A549 (cell line): ENCODE results near the gene GBF1. TPM values are rescaled to one million over a fixed set of nuclear protein-coding genes. Genes with fewer than 3 reads are reported as not detected.

Experiments
- ATAC-seq, 2 experiments: fragments of 200-7000 bp in 1 of 2; fragments of >200 bp in 1 of 2; cut with Nextera tagmentation in 1 of 2; cut with Tn5 transposase in 1 of 2; 3 replicates each; pipeline versions ENCODE4 v1.8.0 to v1.9.1; 2018 to 2020; ENCODE audit warnings: mild to moderate bottlenecking in 1 of 2, moderate library complexity in 1 of 2
- CTCF ChIA-PET: fragments of 300-600 bp; sonication (Branson Sonifier 250); formaldehyde crosslinking; extraction: SDS; loops from one replicate; lab custom pipeline; 2021; ENCODE audit warnings: antibody characterized with exemption, inconsistent platforms; lab: Yijun Ruan, JAX
- POLR2A ChIA-PET: fragments of 350-600 bp; formaldehyde crosslinking; extraction: SDS; loops from one replicate; lab custom pipeline; 2021; ENCODE audit warnings: antibody characterized with exemption, inconsistent platforms; lab: Yijun Ruan, JAX
- DNase-seq, 2 experiments: peaks; one replicate each; pipeline versions ENCODE4 v3.0.0 to v3.0.0-alpha.2; 2011 to 2016; ENCODE audit warnings: low read depth in 1 of 2, low spot score in 1 of 2
- FAIRE-seq: peaks from 2 replicates; lab custom pipeline; 2011; peaks lifted over from hg19 to GRCh38; lab: Jason Lieb, UNC
- H3K27ac ChIP-seq, 2 experiments: fragments of >200 bp; sonication (Bioruptor Twin); formaldehyde crosslinking; 3 replicates each; pipeline ENCODE4 v1.5.1; 2016 to 2017
- H3K4me1 ChIP-seq: fragments of >200 bp; sonication (Bioruptor Twin); formaldehyde crosslinking; 3 replicates; pipeline ENCODE4 v1.6.1; 2016
- H3K4me2 ChIP-seq: fragments of >200 bp; sonication (Bioruptor Twin); formaldehyde crosslinking; 3 replicates; pipeline ENCODE4 v1.6.1; 2016
- H3K4me3 ChIP-seq: fragments of >200 bp; sonication (Bioruptor Twin); formaldehyde crosslinking; 3 replicates; pipeline ENCODE4 v1.5.1; 2016
- H3K9me3 ChIP-seq: fragments of >200 bp; sonication (Bioruptor Twin); formaldehyde crosslinking; 3 replicates; pipeline ENCODE4 v1.6.1; 2016
- ESRRA ChIP-seq: fragments of 150-350 bp; IDR thresholded peaks from 2 replicates; pipeline ENCODE4 v1.6.1; 2014; ENCODE audit warnings: mild to moderate bottlenecking, low read length, borderline replicate concordance
- FOSL2 ChIP-seq, 2 experiments: fragments of 450-650 bp in 1 of 2; fragments of >200 bp in 1 of 2; sonication (Bioruptor Twin) in 1 of 2; formaldehyde crosslinking; IDR thresholded peaks; 2 replicates each; pipeline versions ENCODE4 v1.5.0 to v1.6.1; 2016 to 2020; ENCODE audit warnings: mild to moderate bottlenecking in 1 of 2, moderate library complexity in 1 of 2
- HEYL ChIP-seq: fragments of 250-450 bp; sonication (Bioruptor Pico); IDR thresholded peaks from 2 replicates; pipeline ENCODE4 v1.8.0; 2021; ENCODE audit warnings: mild to moderate bottlenecking, moderate library complexity
- JUN ChIP-seq, 2 experiments: fragments of >200 bp; sonication (Bioruptor Twin); formaldehyde crosslinking; IDR thresholded peaks; 2 replicates in 1 of 2; 3 replicates in 1 of 2; pipeline ENCODE4 v1.6.1; 2016 to 2017
- KDM1A ChIP-seq: fragments of 200-600 bp; sonication (generic); IDR thresholded peaks from 2 replicates; pipeline ENCODE4 v1.6.1; 2016; ENCODE audit warnings: low read depth, mild to moderate bottlenecking
- KDM5A ChIP-seq: fragments of 200-600 bp; sonication (generic); IDR thresholded peaks from 2 replicates; pipeline ENCODE4 v1.6.1; 2016; ENCODE audit warnings: antibody characterized with exemption, mild to moderate bottlenecking
- NFE2L2 ChIP-seq: fragments of 150-350 bp; conservative IDR thresholded peaks from 2 replicates; pipeline ENCODE4 v1.6.1; 2014; ENCODE audit warnings: low read length
- PHF8 ChIP-seq: fragments of 200-600 bp; sonication (generic); IDR thresholded peaks from 2 replicates; pipeline ENCODE4 v1.6.1; 2016; ENCODE audit warnings: low read depth, mild to moderate bottlenecking, antibody characterized with exemption, moderate library complexity, borderline replicate concordance
- POLR2A ChIP-seq: IDR thresholded peaks from 2 replicates; pipeline ENCODE4 v1.6.1; 2012; ENCODE audit warnings: mild to moderate bottlenecking, low read length
- POLR2AphosphoS2 ChIP-seq: conservative IDR thresholded peaks from 2 replicates; pipeline ENCODE4 v1.6.1; 2012; ENCODE audit warnings: low read length, improper control_type of control experiment, inconsistent platforms
- RAD21 ChIP-seq, 2 experiments: fragments of >200 bp in 1 of 2; sonication (Bioruptor Twin) in 1 of 2; formaldehyde crosslinking in 1 of 2; IDR thresholded peaks in 1 of 2; conservative IDR thresholded peaks in 1 of 2; 2 replicates in 1 of 2; 3 replicates in 1 of 2; pipeline ENCODE4 v1.6.1; 2012 to 2018; ENCODE audit warnings: inconsistent platforms in 1 of 2
- RARB ChIP-seq: fragments of 250-450 bp; sonication (Bioruptor Pico); IDR thresholded peaks from 2 replicates; pipeline ENCODE4 v1.8.0; 2021; ENCODE audit warnings: mild to moderate bottlenecking, moderate library complexity
- SMC3 ChIP-seq: fragments of >200 bp; sonication (Bioruptor Twin); formaldehyde crosslinking; IDR thresholded peaks from 3 replicates; pipeline ENCODE4 v1.6.1; 2018; ENCODE audit warnings: inconsistent platforms
- SREBF2 ChIP-seq: fragments of 450-650 bp; IDR thresholded peaks from 2 replicates; pipeline ENCODE4 v1.6.1; 2014; ENCODE audit warnings: mild to moderate bottlenecking, moderate library complexity
- TFCP2L1 ChIP-seq: fragments of 250-450 bp; sonication (Bioruptor Pico); IDR thresholded peaks from 2 replicates; pipeline ENCODE4 v1.5.0; 2021; ENCODE audit warnings: mild to moderate bottlenecking
- ZNF302 ChIP-seq: fragments of 250-450 bp; sonication (Bioruptor Pico); IDR thresholded peaks from 2 replicates; pipeline ENCODE4 v1.9.0; 2021; ENCODE audit warnings: inconsistent platforms, mild to moderate bottlenecking, moderate library complexity
- ZSCAN20 ChIP-seq: fragments of 250-450 bp; sonication (Bioruptor Pico); IDR thresholded peaks from 2 replicates; pipeline ENCODE4 v1.8.0; 2022; ENCODE audit warnings: mild to moderate bottlenecking, moderate library complexity
- WGBS: methylation state at CpG from one replicate; pipeline ENCODE4 v1.1.6; 2017; ENCODE audit errors: missing lambda C conversion rate; 5-methylcytosine and 5-hydroxymethylcytosine counted together
- polyA plus RNA-seq, 4 experiments: library from polyadenylated mRNA; depleted of rRNA in 3 of 4; stranded (reverse); fragments of >200 nt; fragmentation: RNase III in 1 of 4; extraction: RNeasy Plus Mini Kit Qiagen cat#74134 plus additional on column Dnase treatment in 1 of 4; gene quantifications; 2 replicates in 3 of 4; 3 replicates in 1 of 4; pipeline ENCODE4 v1.2.3, GENCODE V29; 2011 to 2017
- TF ChIP-seq, protein P1 (sequence below): fragments of 250-450 bp; sonication (Bioruptor Pico); IDR thresholded peaks from 2 replicates; pipeline ENCODE4 v1.5.0; 2021; ENCODE audit warnings: mild to moderate bottlenecking, moderate library complexity, borderline replicate concordance
- TF ChIP-seq, protein P2 (sequence below): IDR thresholded peaks from 2 replicates; pipeline ENCODE4 v1.6.1; 2012; ENCODE audit warnings: low read depth, borderline replicate concordance

Gene GBF1
- polyA plus RNA-seq, 2 of the 4 experiments (the other 2 are of a cell fraction), result 20.4 to 21.3 TPM

- no peak for TF ChIP-seq ESRRA
- TF ChIP-seq POLR2AphosphoS2, result no peak
- TF ChIP-seq, protein P1, sequence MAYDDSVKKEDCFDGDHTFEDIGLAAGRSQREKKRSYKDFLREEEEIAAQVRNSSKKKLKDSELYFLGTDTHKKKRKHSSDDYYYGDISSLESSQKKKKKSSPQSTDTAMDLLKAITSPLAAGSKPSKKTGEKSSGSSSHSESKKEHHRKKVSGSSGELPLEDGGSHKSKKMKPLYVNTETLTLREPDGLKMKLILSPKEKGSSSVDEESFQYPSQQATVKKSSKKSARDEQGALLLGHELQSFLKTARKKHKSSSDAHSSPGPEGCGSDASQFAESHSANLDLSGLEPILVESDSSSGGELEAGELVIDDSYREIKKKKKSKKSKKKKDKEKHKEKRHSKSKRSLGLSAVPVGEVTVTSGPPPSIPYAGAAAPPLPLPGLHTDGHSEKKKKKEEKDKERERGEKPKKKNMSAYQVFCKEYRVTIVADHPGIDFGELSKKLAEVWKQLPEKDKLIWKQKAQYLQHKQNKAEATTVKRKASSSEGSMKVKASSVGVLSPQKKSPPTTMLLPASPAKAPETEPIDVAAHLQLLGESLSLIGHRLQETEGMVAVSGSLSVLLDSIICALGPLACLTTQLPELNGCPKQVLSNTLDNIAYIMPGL (CRISPR knock-in tag), result no peak
- no peak for TF ChIP-seq JUN (IDR thresholded peaks at IDR 0.05)
- no peak for TF ChIP-seq SREBF2
- TF ChIP-seq, all 56 proteins: peak for 0
Observed at GRCh38 chr10:102291221-102291905, 46.0 kb downstream of the GBF1 start (continued).

DNA sequence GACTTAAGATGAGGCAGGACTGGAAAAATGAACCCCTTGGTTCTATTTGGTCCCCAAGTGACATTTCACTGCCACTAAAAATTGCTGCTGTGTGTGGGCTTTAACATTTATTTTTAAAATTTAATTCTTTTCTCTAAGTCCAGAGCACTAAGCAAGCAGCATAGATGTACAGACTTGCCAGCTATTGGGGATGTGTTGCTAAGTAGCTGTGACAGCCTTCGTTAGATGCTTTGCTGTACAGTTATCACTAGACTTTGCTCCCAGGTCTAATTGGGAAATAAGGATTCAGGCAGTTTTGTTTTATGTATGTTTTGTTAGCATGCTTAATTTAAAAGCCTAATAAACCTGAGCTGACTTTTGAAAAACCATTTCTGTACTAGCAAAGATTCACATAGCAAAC lies 51.8 kb downstream of the GBF1 start:
- no peak for FAIRE-seq
- no peak for DNase-seq
- Histone ChIP-seq H3K4me2 (no peak overlapping the region), H3K4me3 (no peak overlapping the region), H3K9me3 (no peaks in the 10 kb centered on the region), H3K27ac (no peak overlapping the region), H3K4me1 (peaks cover 13% of the 10 kb centered on the region)
- POLR2A ChIA-PET, result no interaction called here
- no peak for ATAC-seq
- TF ChIP-seq PHF8 (no peak), RAD21 (conservative IDR thresholded peaks at IDR 0.05 in 1 of 2, IDR thresholded peaks at IDR 0.05 in 1 of 2) (no peak), SMC3 (no peak), ZSCAN20 (CRISPR knock-in tag) (no peak), FOSL2 (IDR thresholded peaks at IDR 0.05) (no peak), FOSL2 (CRISPR knock-in tag; IDR thresholded peaks at IDR 0.05) (no peak)
- CTCF ChIA-PET, result interaction anchor here (0.6 to 1.2 kb wide), 3 partner anchors 9 to 461 kb away, joined by 3 to 6 read pairs (median 3); no protein-coding TSS in a partner anchor
- 89% methylated on average over 1 of the region's 1 CpG for WGBS

GRCh38 chr10:102298899-102299298 lies 53.6 kb downstream of the GBF1 start:
- Histone ChIP-seq H3K4me2 (no peak overlapping the region), H3K9me3 (no peaks in the 10 kb centered on the region), H3K27ac (no peak overlapping the region), H3K4me1 (peaks cover 13% of the 10 kb centered on the region), H3K4me3 (no peak overlapping the region)
- no peak for TF ChIP-seq RAD21 (conservative IDR thresholded peaks at IDR 0.05 in 1 of 2, IDR thresholded peaks at IDR 0.05 in 1 of 2)
- TF ChIP-seq, protein P2, sequence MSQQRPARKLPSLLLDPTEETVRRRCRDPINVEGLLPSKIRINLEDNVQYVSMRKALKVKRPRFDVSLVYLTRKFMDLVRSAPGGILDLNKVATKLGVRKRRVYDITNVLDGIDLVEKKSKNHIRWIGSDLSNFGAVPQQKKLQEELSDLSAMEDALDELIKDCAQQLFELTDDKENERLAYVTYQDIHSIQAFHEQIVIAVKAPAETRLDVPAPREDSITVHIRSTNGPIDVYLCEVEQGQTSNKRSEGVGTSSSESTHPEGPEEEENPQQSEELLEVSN, result no peak
- TF ChIP-seq NFE2L2, result no peak
- no peak for TF ChIP-seq ZNF302
- TF ChIP-seq KDM1A, result no peak
- no peak for TF ChIP-seq TFCP2L1 (CRISPR knock-in tag)
- TF ChIP-seq ESRRA, result no peak
- TF ChIP-seq PHF8, result no peak
- no peak for TF ChIP-seq HEYL
- no peak for TF ChIP-seq POLR2A
- TF ChIP-seq RARB (CRISPR knock-in tag), result no peak
- TF ChIP-seq KDM5A, result no peak
- DNase-seq (no peak), ATAC-seq (no peak), FAIRE-seq (no peak)
- POLR2A ChIA-PET, result no interaction called here
- CTCF ChIA-PET, result interaction anchor here (1.1 to 1.4 kb wide), 2 partner anchors 15 to 33 kb away, joined by 3 to 5 read pairs; no protein-coding TSS in a partner anchor

DNA sequence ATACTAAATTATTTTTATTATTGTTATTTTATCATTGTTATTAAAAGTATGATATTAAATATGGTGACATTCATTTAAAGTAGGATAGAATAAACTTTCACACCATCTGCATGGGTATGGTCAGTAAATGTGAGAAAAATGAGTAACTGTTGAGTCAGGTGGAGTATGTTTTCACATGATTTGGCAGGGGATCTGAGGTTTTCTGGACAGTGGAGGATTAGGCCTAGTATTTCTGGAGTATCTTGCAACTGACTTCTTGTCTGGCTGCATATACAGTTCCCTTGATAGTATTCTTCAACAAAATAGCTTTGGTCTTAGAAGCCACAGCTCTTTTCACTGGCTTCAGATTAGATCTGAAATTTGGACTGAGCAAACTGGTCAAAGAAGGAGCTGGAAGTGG lies 54.5 kb downstream of the GBF1 start:
- CTCF ChIA-PET, result interaction anchor here (1.2 kb wide), 1 partner anchor 71 kb away, joined by 4 read pairs; no protein-coding TSS in a partner anchor
- ATAC-seq (peak in 1 of 2 experiments; percentile 26; a peak in 3 of 6 replicates), FAIRE-seq (no peak), DNase-seq (no peak)
- H3K4me1 ChIP-seq, result peaks cover 13% of the 10 kb centered on the region
- peak overlapping the region; percentile 13 to 38; a peak in 3 of 6 replicates for H3K27ac ChIP-seq
- TF ChIP-seq KDM5A, result no peak
- 0 out of 2 replicates have a peak, but pooled peaks have one; percentile 5 for TF ChIP-seq FOSL2 (IDR thresholded peaks at IDR 0.05)
- TF ChIP-seq FOSL2 (CRISPR knock-in tag; IDR thresholded peaks at IDR 0.05), result no peak
- POLR2A ChIA-PET, result no interaction called here
- H3K4me2 ChIP-seq, result peak overlapping the region; percentile 35
- no peaks in the 10 kb centered on the region for H3K9me3 ChIP-seq
- no peak overlapping the region for H3K4me3 ChIP-seq
